K562 treated with DMSO at 1 percent for 24 hours (cell line): ENCODE results near the gene ELOA2. TPM values are rescaled to one million over a fixed set of nuclear protein-coding genes. Genes with fewer than 3 reads are reported as not detected.

ENCODE experiments used
- total RNA-seq: library from RNA; unstranded; fragments of 300-600 nt; gene quantifications from 2 replicates; pipeline ENCODE4 v1.2.3, GENCODE V29; 2022; ENCODE audit warnings: low read depth; ENCODE audit not compliant: insufficient read depth

ELOA2 gene, protein sequence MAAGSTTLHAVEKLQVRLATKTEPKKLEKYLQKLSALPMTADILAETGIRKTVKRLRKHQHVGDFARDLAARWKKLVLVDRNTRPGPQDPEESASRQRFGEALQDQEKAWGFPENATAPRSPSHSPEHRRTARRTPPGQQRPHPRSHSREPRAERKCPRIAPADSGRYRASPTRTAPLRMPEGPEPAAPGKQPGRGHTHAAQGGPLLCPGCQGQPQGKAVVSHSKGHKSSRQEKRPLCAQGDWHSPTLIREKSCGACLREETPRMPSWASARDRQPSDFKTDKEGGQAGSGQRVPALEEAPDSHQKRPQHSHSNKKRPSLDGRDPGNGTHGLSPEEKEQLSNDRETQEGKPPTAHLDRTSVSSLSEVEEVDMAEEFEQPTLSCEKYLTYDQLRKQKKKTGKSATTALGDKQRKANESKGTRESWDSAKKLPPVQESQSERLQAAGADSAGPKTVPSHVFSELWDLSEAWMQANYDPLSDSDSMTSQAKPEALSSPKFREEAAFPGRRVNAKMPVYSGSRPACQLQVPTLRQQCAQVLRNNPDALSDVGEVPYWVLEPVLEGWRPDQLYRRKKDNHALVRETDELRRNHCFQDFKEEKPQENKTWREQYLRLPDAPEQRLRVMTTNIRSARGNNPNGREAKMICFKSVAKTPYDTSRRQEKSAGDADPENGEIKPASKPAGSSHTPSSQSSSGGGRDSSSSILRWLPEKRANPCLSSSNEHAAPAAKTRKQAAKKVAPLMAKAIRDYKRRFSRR
- total RNA-seq: not detected in 2 replicates

GRCh38 chr18:47035156-47035671 is at the start of gene ELOA2:
Gene ELOA2 (minus strand): TSS chr18:47035621. CDS start chr18:47035264, 357 bp downstream.

Other genes with a start within 250 kb of the ELOA2 start
- 7.7 and 9.1 TPM in 2 replicates for gene PIAS2, start 118.1 kb downstream of the ELOA2 start, total RNA-seq
- 0.73 and 2.0 TPM in 2 replicates for gene KATNAL2, start 118.0 kb downstream of the ELOA2 start, total RNA-seq
- gene HDHD2, start 114.9 kb upstream of the ELOA2 start, total RNA-seq: 24.8 and 29.0 TPM in 2 replicates
- gene IER3IP1, start 140.7 kb upstream of the ELOA2 start, total RNA-seq: 8.6 and 10.9 TPM in 2 replicates
- gene SKOR2, start 216.0 kb upstream of the ELOA2 start, total RNA-seq: not detected in 2 replicates